Large intestine (tissue), 3 donors: Measurements from ENCODE around the gene TPRA1. TPM values are rescaled to one million over a fixed set of nuclear protein-coding genes. Genes with fewer than 3 reads are reported as not detected.

ENCODE experiments used
- DNase-seq, 2 donors: peaks; one replicate each; pipeline versions ENCODE4 v3.0.0 to v3.0.0-alpha.2; 2013
- H3K27ac ChIP-seq: one replicate; pipeline ENCODE4 v1.5.1; 2013; ENCODE audit warnings: low read length
- H3K27me3 ChIP-seq: 2 replicates; pipeline ENCODE4 v1.6.1; 2013; ENCODE audit warnings: low read length; ENCODE audit not compliant: control insufficient read depth, insufficient read depth
- H3K36me3 ChIP-seq: 2 replicates; pipeline ENCODE4 v1.6.1; 2013; ENCODE audit warnings: low read length; ENCODE audit not compliant: control insufficient read depth, insufficient read depth
- H3K4me1 ChIP-seq: one replicate; pipeline ENCODE4 v1.6.1; 2013; ENCODE audit warnings: low read length; ENCODE audit not compliant: control insufficient read depth, insufficient read depth
- H3K4me3 ChIP-seq: one replicate; pipeline ENCODE4 v1.5.1; 2013; ENCODE audit warnings: low read length
- H3K9me3 ChIP-seq: one replicate; pipeline ENCODE4 v1.6.1; 2013; ENCODE audit warnings: mild to moderate bottlenecking, low read depth, low read length, moderate library complexity; ENCODE audit not compliant: control insufficient read depth
- WGBS: methylation state at CpG from one replicate; pipeline ENCODE4 v1.1.5; 2013; ENCODE audit warnings: low lambda C conversion rate; ENCODE audit not compliant: insufficient coverage; 5-methylcytosine and 5-hydroxymethylcytosine counted together
- polyA plus RNA-seq: library from polyadenylated mRNA; unstranded; fragments of 120-200 nt; gene quantifications from one replicate; pipeline ENCODE4 v1.2.1, GENCODE V29; 2013

TPRA1 gene
- polyA plus RNA-seq, 1 donor: 23.8 TPM

GRCh38 chr3:127525373-127525772, 65.2 kb downstream of the TPRA1 start:
- DNase-seq: no peak
- WGBS: no CpG with 5 or more reads among the region's 11 CpGs
- Histone ChIP-seq H3K9me3 (no peaks in the 10 kb centered on the region), H3K27me3 (peaks cover 19% of the 10 kb centered on the region), H3K4me1 (no peaks in the 10 kb centered on the region), H3K27ac (no peak overlapping the region), H3K36me3 (no peaks in the 10 kb centered on the region), H3K4me3 (no peak overlapping the region)

- H3K36me3 ChIP-seq: no peaks in the 10 kb centered on the region
- H3K27ac ChIP-seq: no peak overlapping the region
- no peak for DNase-seq
- H3K9me3 ChIP-seq: no peaks in the 10 kb centered on the region
- H3K4me3 ChIP-seq: no peak overlapping the region
- peaks cover 19% of the 10 kb centered on the region for H3K27me3 ChIP-seq
- no peaks in the 10 kb centered on the region for H3K4me1 ChIP-seq
- WGBS: 90% methylated on average over 3 of the region's 13 CpGs
These were observed 66.1 kb downstream of the TPRA1 start for GRCh38 chr3:127524296-127524896.

Other genes with a start within 250 kb of the TPRA1 start
- gene MCM2, start 7.7 kb upstream of the TPRA1 start, polyA plus RNA-seq: 26.5 TPM
- gene PODXL2, start 38.5 kb upstream of the TPRA1 start, polyA plus RNA-seq: 10.9 TPM
- gene ABTB1, start 82.2 kb upstream of the TPRA1 start, polyA plus RNA-seq: 17.0 TPM
- 22.8 TPM for gene MGLL, start 231.8 kb upstream of the TPRA1 start, polyA plus RNA-seq